Measurements from ENCODE around the gene ACTN4.

Gene ACTN4

GRCh38 chr19:38638461-38638860, 9.0 kb upstream of the ACTN4 start:
- no peak for DNase-seq

- DNase-seq, result no peak
Observed at GRCh38 chr19:38639679-38640078, 7.8 kb upstream of the ACTN4 start.

GRCh38 chr19:38640368-38640767, 7.1 kb upstream of the ACTN4 start:
- DNase-seq, result no peak

GRCh38 chr19:38642176-38642575, 5.3 kb upstream of the ACTN4 start:
- DNase-seq, result no peak

- no peak for DNase-seq
Observed at GRCh38 chr19:38644719-38645118, 2.7 kb upstream of the ACTN4 start.

GRCh38 chr19:38647966-38648768, 718 bp downstream of the ACTN4 start:
- no peak for DNase-seq

- no peak for DNase-seq
Observed at GRCh38 chr19:38648769-38649304, 1.4 kb downstream of the ACTN4 start.

GRCh38 chr19:38649305-38650171, 2.1 kb downstream of the ACTN4 start:
- DNase-seq, result peak in 1 of 2 experiments; percentile 31

- DNase-seq, result no peak
Observed at GRCh38 chr19:38650172-38650775, 2.8 kb downstream of the ACTN4 start.

GRCh38 chr19:38650911-38651584, 3.6 kb downstream of the ACTN4 start:
- DNase-seq, result no peak

- no peak for DNase-seq
Observed at GRCh38 chr19:38653028-38653571, 5.7 kb downstream of the ACTN4 start.

GRCh38 chr19:38654628-38655055, 7.2 kb downstream of the ACTN4 start:
- peak in 1 of 2 experiments; percentile 45 for DNase-seq

- DNase-seq, result no peak
Observed at GRCh38 chr19:38655148-38655824, 7.8 kb downstream of the ACTN4 start.

GRCh38 chr19:38656171-38656981, 8.9 kb downstream of the ACTN4 start:
- DNase-seq, result no peak

- peak; percentile 81 to 91 for DNase-seq
Observed at GRCh38 chr19:38657633-38658222, 10.3 kb downstream of the ACTN4 start.

- peak; percentile 67 to 85 for DNase-seq
Observed at GRCh38 chr19:38658462-38659306, 11.2 kb downstream of the ACTN4 start.

- no peak for DNase-seq
Observed at GRCh38 chr19:38660724-38661123, 13.3 kb downstream of the ACTN4 start.

- DNase-seq, result no peak
Observed at GRCh38 chr19:38661136-38661535, 13.7 kb downstream of the ACTN4 start.

GRCh38 chr19:38661996-38662395, 14.5 kb downstream of the ACTN4 start:
- DNase-seq, result no peak

Measured in SW 1271 (cell line).